ENCODE measurements around the gene ERMARD. TPM values are rescaled to one million over a fixed set of nuclear protein-coding genes. Genes with fewer than 3 reads are reported as not detected.

Gene ERMARD
- total RNA-seq, 1 donor from 2014 or later, result 32.5 TPM

- ATAC-seq (no peak), DNase-seq (ENCODE audit: low spot score) (no peak)
- intact Hi-C loops (cut with DNase I), result loop anchor here (10.0 kb wide), 1 partner anchor 730 kb away; no protein-coding TSS in a partner anchor
These were observed 43.8 kb downstream of the ERMARD start for GRCh38 chr6:169795196-169795595.

GRCh38 chr6:169798764-169799473 lies 47.5 kb downstream of the ERMARD start:
- ATAC-seq (no peak), DNase-seq (ENCODE audit: low spot score) (no peak)
- intact Hi-C loops (cut with DNase I), result loop anchor here (10.0 kb wide), 1 partner anchor 726 kb away; no protein-coding TSS in a partner anchor

GRCh38 chr6:169799474-169799926 lies 48.1 kb downstream of the ERMARD start:
- intact Hi-C loops (cut with DNase I), result loop anchor here (10.0 kb wide), 1 partner anchor 725 kb away; no protein-coding TSS in a partner anchor
- no peak for DNase-seq (ENCODE audit: low spot score)
- no peak for ATAC-seq

GRCh38 chr6:169800116-169800667 lies 48.8 kb downstream of the ERMARD start:
- no peak for ATAC-seq
- DNase-seq (ENCODE audit: low spot score), result no peak
- intact Hi-C loops (cut with DNase I), result no loop called here

GRCh38 chr6:169800668-169801395 lies 49.4 kb downstream of the ERMARD start:
- DNase-seq (ENCODE audit: low spot score) (no peak), ATAC-seq (peak; percentile 58)
- intact Hi-C loops (cut with DNase I), result no loop called here

GRCh38 chr6:169801396-169802160 lies 50.2 kb downstream of the ERMARD start:
- ATAC-seq (no peak), DNase-seq (ENCODE audit: low spot score) (no peak)
- intact Hi-C loops (cut with DNase I), result no loop called here

GRCh38 chr6:169802790-169803189 lies 51.4 kb downstream of the ERMARD start:
- ATAC-seq (no peak), DNase-seq (ENCODE audit: low spot score) (no peak)

GRCh38 chr6:169803271-169803811 lies 51.9 kb downstream of the ERMARD start:
- no peak for DNase-seq (ENCODE audit: low spot score)
- intact Hi-C loops (cut with DNase I), result no loop called here
- no peak for ATAC-seq

More at GRCh38 chr6:169802790-169803189, 51.4 kb downstream of the ERMARD start:
- intact Hi-C loops (cut with DNase I), result no loop called here

GRCh38 chr6:169803816-169804340 lies 52.5 kb downstream of the ERMARD start:
- no peak for ATAC-seq
- no peak for DNase-seq (ENCODE audit: low spot score)
- intact Hi-C loops (cut with DNase I), result no loop called here

GRCh38 chr6:169804427-169804826 lies 53.0 kb downstream of the ERMARD start:
- intact Hi-C loops (cut with DNase I), result no loop called here
- ATAC-seq (no peak), DNase-seq (ENCODE audit: low spot score) (no peak)

GRCh38 chr6:169805242-169805838 lies 53.9 kb downstream of the ERMARD start:
- intact Hi-C loops (cut with DNase I), result no loop called here
- DNase-seq (ENCODE audit: low spot score) (no peak), ATAC-seq (no peak)

GRCh38 chr6:169806701-169807100 lies 55.3 kb downstream of the ERMARD start:
- intact Hi-C loops (cut with DNase I), result no loop called here
- DNase-seq (ENCODE audit: low spot score) (no peak), ATAC-seq (no peak)

- no peak for ATAC-seq
- DNase-seq (ENCODE audit: low spot score), result no peak
- intact Hi-C loops (cut with DNase I), result no loop called here
These were observed 55.8 kb downstream of the ERMARD start for GRCh38 chr6:169807229-169807628.

- no peak for DNase-seq (ENCODE audit: low spot score)
- intact Hi-C loops (cut with DNase I), result no loop called here
These were observed 56.5 kb downstream of the ERMARD start for GRCh38 chr6:169807699-169808607.

GRCh38 chr6:169808608-169808967 lies 57.2 kb downstream of the ERMARD start:
- ATAC-seq, result no peak
- intact Hi-C loops (cut with DNase I), result no loop called here
- no peak for DNase-seq (ENCODE audit: low spot score)

More at GRCh38 chr6:169807699-169808607, 56.5 kb downstream of the ERMARD start:
- no peak for ATAC-seq

- ATAC-seq, result no peak
- intact Hi-C loops (cut with DNase I), result no loop called here
- no peak for DNase-seq (ENCODE audit: low spot score)
These were observed 58.0 kb downstream of the ERMARD start for GRCh38 chr6:169809386-169809785.
